Stimulated activated CD4-positive, alpha-beta T cell treated with anti-CD3 and anti-CD28 coated beads, Interleukin-1b, Interleukin-23, amount 100 ng/mL, for 48 hours (primary cell): Measurements from ENCODE around the gene MRPS34.

ENCODE experiments used
- DNase-seq: peaks from one replicate; pipeline ENCODE4 v3.0.0-alpha.2; 2020

Gene MRPS34

DNA sequence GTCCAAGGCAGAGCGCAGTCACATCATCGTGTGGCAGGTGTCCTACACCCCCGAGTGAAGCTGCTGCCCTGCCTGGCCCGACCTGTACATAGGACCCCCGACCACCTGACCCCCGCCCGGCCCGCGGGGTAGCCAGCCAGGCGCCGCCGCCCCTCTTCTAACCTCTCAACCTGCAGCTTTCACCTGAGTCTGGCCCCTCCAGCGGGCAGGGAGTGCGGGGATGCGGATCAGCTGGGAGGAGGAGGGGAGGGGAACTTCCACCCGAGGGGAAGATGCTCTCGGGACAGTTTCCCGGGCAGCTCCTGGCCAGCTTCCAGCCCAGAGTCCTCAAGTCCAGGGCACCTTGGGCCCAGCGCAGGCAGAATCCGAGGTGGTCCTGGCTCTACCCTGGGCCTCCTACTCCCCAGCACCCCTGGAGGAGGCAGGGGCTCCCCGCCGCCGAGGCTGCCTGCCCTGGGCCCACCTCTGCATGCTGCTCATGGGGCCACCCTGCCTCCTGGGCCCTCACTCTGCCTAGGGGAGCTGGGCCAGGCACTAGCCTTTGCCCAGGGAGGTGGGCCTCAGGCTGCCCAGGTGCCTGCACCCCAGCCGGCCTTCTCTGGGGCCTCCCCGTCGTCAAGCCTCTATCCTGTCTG, 4.0 kb downstream of the MRPS34 start:
- no peak for DNase-seq

DNA sequence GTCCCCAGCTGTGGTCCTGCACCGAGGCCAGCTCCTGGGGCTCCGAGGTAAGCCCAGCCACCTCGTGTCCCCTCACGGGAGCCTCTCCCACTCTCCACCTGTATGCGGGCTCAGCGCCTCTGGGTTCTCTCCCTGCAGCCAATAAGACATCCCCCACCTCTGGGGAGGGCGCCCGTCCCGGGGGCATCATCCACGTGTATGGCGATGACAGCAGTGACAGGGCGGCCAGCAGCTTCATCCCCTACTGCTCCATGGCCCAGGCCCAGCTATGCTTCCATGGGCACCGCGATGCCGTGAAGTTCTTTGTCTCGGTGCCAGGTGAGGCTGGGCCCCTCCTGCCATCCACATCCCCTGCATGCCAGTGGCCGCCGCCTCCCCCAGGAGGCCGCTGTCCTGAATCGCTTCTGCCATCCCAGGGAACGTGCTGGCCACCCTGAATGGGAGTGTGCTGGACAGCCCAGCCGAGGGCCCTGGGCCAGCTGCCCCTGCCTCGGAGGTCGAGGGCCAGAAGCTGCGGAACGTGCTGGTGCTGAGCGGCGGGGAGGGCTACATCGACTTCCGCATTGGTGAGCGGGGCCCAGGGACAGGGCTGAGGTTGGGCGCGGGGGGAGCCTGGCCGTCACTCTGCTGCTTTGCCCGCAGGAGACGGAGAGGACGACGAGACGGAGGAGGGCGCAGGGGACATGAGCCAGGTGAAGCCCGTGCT, 4.7 kb downstream of the MRPS34 start:
- no peak for DNase-seq

DNA sequence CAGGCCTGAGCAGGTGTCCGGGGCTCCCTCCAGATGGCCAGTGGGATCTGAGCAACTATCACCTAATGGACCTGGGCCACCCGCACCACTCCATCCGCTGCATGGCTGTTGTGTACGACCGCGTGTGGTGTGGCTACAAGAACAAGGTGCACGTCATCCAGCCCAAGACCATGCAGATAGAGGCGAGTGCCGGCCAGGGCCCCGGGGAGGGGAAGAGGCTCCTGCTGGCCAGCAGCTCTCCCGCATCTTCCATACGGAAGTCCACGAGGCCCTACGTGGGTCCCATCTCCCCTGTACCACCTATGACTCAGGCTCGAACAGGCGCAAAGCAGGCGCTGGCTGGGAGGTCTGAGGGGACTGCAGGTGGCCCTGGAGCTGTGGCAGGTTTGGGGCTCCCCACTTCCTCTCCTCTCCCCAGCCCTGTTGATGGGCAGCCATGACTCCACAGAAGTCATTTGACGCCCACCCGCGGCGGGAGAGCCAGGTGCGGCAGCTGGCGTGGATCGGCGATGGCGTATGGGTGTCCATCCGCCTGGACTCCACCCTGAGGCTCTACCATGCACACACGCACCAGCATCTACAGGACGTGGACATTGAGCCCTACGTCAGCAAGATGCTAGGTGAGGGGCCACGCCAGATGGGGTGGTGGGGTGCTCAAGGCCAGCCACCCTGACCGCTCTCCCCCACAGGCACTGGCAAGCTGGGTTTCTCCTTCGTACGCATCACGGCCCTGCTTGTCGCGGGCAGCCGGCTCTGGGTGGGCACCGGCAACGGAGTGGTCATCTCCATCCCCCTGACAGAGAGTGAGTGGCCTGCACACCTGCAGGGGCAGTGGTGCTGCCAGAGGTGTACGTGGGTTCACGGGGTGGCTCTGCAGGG, 5.6 kb downstream of the MRPS34 start:
- no peak for DNase-seq

DNA sequence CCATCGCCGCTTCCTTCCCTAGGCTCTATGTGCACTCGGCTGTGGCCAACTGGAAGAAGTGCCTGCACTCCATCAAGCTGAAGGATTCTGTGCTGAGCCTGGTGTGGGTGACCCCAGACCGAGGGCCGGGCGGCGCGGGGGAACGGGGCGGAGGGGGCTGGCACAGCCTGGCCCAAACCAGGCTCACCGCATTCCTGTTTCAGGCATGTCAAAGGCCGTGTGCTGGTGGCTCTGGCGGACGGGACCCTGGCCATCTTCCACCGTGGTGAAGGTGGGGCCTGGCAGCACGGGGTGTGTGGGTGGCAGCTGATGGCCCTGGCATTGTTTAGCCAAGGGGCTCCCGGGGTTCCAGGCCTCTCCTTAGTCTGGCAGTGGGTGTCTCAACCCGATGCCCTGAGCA, 6.2 kb downstream of the MRPS34 start:
- no peak for DNase-seq

DNA sequence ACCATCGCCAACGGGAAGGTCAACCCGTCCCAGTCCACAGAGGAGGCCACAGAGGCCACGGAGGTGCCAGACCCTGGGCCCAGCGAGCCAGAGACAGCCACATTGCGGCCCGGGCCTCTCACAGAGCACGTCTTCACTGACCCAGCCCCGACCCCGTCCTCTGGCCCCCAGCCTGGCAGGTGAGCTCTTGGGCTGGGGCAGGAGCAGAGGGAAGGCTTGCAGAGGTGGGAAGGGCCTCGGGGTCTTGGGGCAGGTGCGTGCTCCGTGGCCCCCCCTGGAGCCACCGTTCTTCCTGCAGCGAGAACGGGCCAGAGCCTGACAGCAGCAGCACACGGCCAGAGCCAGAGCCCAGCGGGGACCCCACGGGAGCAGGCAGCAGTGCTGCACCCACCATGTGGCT, 6.7 kb downstream of the MRPS34 start:
- no peak for DNase-seq

DNA sequence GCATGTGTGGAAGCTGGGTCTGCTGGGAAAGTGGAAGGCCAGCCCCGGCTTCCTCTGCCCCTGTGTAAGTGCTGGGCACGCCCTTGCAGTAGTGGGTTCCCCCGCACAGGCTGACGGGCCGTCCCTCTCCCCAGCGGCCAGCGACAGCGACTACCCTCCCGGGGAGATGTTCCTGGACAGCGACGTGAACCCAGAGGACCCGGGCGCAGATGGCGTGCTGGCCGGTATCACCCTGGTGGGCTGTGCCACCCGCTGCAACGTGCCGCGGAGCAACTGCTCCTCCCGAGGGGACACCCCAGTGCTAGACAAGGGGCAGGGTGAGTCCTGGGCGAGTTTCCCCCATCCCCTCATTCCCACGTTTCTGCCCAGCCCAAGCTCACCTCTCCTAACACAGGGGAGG, 7.1 kb downstream of the MRPS34 start:
- no peak for DNase-seq

DNA sequence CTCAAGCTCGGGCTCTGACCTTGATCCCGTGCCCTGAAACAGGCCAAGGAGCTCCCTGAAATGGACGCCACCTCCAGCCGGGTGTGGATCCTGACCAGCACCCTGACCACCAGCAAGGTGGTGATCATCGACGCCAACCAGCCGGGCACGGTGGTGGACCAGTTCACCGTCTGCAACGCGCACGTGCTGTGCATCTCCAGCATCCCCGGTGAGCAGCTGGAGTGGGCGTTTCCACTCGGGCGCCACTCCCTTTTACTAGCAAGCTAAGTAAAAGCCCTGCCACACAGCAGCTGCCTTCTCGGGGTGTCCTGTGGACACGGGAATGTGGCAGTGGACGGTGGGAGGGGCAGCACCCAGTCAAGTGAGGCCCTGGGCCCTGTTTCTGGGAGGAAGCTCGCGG, 8.0 kb downstream of the MRPS34 start:
- no peak for DNase-seq

DNA sequence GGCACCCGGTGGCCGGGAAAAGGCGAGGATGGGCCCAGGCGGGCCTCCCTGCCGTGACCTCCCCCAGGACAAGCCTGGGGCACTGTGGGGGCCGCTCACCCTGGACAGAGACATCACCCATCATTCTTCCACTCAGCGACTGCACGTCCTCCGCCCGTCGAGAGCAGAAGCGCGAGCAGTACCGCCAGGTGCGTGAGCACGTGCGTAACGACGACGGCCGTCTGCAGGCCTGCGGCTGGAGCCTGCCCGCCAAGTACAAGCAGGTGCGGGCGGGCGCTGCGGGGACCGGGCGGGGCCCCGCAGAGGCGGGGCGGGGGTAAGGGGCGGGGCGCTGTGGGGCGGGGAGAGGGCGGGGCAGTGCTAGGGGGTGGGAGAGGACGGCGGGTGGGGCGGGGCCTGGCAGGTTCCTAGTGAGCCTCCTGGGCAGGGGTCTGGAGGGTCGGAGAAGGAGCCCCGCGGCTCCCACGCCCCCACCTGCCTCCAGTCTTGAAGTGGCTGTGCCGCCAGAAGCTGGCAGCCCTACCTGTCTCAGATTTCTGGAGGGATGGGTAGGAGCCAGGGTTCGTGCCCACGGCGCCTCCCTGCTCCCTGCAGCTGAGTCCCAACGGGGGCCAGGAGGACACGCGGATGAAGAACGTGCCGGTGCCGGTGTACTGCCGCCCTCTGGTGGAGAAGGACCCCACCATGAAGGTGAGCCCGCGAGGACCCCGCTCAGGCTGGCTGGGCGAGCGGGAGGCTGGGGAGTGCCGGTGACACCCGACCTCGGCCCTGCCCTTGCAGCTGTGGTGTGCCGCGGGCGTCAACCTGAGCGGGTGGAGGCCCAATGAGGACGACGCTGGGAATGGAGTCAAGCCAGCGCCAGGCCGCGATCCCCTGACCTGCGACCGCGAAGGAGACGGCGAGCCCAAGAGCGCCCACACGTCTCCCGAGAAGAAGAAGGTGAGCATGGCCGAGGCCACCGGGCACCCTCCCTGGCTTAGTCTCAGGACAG, 9.1 kb downstream of the MRPS34 start:
- DNase-seq = no peak

DNA sequence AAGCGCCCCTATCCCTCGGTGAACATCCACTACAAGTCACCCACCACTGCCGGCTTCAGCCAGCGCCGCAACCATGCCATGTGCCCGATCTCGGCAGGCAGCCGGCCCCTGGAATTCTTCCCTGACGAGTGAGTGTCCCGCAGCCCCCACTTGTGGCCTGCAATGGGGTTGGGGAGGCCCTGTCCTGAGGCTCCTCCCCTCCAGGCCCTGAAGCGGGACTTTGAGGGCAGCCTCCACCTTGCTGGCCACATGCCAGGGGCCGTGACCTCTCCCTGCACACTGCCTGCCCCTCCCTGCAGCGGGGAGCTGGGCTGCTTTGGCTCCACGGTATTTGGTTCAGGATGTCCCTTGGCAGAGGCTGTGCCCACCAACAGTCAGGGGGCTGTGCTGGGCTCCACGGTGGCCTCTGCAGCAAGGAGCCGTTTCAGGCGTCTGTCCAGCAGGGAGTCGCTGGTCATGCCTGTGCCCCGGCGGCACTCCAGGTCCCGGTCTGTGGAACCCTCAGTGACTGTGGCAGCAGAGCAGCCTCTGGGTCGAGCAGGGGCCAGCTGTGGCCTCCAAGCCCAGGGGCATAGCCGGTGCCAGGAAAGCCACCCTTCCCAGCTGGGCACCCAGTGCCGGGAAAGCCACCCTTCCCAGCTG, 9.9 kb downstream of the MRPS34 start:
- no peak for DNase-seq

DNA sequence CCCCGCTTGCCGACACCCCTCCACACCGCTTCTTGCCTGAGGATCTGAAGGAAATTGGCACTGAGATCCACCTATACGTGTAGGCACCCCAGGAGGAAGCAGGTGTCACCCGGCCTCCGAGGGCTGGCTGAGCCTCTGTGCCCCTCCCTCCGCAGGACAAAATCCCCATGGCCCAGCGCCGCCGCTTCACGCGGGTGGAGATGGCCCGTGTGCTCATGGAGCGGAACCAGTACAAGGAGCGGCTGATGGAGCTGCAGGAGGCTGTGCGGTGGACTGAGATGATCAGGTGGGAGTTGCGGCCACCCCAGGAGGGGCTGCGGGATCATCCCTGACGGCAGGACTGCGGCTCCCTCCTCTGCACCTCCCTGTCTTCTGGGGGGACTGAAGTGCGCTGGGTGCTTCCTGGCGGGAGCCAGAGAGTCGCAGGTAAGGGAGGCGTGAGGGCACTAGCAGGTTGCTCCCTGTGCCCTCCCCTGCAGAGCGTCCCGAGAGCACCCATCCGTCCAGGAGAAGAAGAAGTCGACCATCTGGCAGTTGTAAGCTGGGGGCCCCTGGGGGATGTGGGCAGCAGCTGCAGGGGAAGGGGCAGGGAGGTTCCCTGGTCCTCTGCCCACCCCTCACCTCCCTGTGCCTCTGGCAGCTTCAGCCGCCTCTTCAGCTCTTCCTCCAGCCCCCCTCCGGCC, 10.6 kb downstream of the MRPS34 start:
- no peak for DNase-seq

DNA sequence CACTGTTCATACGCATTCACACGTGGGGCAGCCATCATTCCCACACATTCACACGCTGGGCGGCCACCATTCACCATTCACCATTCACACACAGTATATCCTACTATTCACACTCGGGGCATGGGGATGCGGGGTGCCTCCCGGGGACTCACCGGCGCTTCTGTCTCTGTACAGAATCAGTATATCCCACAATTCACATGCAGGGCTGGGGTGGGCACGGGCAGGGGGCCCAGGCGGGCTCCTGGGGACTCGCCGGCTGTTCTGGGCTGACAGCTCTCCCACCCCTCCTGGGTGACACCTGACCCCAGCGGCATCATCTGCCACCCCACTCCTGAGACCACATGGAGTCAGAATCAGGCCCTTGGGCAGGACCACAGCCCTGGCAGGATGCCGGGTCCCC, 11.2 kb downstream of the MRPS34 start:
- no peak for DNase-seq

DNA sequence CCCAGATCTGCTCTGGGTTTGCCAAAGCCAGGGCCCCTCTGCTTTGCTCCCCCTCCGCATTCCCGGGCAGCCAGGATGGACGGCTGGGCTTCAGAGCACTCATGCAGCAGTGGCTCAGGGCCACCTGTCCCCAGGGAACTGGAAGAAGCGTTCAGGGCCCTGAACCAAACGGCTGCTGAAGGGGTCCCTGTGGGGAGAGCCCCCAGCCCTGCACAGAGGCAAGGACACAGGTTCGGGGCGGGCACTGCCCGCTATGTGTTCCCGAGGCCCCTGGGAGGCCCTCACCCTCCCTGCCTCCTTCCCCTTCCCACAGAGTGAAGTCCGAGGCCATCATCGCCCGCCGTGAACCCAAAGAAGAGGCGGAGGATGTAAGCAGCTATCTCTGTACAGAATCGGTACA, 12.0 kb downstream of the MRPS34 start:
- no peak for DNase-seq

DNA sequence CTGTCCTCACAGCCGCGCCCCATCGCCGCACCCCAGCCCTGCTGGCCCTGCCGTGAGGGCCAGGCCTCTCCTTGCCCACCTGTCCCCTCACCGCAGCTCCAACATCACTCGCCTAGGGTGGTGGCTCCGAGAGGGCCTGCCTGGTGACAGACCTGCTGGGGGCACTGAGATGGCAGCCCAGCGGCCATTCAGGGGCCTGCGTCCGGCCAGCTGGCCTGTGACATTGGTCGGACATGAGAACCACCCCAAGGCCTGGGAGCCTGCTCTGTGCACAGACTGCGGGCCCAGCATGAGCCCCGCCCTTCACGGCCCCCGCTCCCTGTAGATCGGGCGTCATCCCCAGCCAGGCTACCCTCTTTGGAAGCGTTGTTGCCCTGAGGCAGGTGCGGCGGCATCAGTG, 13.4 kb downstream of the MRPS34 start:
- no peak for DNase-seq

DNA sequence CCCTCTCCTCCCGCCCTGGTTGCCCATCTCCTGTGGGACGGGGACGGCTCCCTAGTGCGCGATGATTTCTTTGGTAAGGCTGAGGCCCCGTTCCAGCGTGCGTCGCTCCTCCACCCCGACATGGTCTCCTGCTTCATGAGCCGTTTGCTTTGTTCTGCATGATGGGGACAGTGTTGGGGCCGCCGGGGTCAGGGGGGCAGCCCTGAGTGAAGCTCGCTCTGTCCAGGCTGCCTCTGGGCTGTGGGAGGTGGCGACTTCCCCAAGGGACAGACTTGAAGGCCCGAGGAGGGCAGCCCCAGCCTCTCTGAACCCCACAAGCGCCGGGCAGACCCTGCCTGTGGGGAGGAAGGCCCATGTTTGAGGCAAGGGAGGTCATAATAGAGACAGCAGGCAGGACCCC, 14.0 kb downstream of the MRPS34 start:
- no peak for DNase-seq

DNA sequence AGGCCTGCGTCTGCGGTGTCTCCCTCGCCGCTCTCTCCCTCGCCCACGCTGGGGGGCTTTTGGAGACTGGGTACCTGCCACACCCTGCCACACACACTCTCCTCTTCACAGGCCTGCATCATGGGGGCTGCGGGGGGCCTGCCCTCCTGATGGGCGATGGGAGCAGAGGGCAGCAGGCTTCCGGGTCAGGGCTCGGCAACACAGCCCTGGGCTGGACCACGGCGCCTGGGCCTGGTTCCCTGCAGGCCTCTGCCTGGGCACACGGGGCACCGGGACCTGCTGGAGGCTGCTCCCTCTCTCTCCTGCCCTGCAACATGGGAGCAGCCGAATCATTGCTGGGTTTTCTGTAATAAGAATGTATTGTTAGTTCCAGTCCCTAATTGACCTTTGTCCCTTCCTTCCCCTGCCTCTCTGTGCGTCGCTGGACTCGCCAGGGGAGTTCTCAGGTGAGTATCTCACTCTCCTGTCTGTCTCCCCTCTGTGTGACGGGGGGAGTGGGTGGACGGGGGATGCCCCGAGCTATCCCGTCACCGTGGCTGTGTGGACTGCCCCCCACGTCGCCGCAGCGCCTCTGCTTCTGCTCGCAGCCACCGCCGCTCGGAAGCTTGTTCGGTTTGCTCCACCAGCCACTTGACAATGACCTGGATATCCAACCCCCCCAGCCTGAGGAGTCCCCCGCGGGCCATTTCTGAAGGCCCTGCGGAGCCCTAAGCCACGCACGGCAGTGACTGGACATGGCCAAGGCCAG, 15.0 kb downstream of the MRPS34 start:
- no peak for DNase-seq

DNA sequence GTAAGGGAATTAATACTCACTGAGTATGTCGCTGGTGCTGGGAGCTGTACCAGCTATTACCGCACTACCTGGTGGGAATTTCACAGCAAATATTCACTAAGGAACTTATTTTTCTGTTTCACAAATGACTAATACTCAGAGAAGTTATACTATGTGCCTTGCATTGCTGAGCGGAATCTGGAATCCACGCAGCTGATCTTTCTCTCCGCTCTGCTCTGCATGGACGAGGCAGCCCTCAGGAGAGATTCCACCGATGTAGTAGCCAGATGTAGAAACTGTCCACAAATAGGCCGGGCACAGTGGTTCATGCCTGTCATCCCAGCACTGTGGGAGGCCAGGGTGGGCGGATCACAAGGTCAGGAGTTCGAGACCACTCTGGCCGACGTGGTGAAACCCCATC, 18.7 kb downstream of the MRPS34 start:
- DNase-seq = no peak

DNA sequence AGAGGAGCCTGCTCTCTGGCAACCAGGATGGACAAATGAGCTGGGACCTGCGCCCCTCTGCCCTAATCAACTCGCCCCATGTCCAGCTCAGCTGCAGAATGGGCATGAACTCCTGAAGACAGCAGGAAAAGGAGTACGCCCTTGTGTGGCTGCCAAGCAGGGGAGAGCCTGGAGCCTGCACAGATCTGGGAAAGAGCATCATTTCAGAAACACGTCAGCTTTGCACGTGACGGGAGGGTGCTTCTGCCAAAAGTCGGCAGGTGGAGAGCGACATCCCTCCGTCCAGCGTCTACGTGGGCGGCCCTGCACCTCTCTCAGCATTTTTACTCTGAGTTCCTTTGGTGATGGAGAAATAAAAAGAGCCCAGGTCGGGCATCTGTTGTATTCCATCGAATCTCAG, 20.1 kb downstream of the MRPS34 start:
- no peak for DNase-seq

DNA sequence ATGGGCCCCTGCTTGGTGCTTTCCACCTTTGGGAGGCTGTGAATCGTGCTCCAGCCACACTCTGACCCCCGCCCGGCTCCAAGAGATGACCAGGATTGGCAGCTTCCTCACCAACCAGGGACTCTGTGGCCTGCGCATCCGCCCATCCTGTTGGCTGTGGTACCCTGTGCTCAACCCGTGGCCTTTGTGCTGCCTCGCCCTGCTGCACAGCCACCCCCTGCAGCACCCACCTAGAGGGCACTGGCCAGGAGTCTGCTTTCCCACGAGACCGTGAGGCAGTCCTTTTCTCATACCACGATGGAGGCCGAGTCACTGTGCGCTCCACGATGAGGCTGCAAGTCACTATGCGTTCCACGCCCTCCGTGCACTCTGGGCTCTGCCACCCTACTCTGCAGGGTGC, 21.0 kb downstream of the MRPS34 start:
- DNase-seq = no peak

DNA sequence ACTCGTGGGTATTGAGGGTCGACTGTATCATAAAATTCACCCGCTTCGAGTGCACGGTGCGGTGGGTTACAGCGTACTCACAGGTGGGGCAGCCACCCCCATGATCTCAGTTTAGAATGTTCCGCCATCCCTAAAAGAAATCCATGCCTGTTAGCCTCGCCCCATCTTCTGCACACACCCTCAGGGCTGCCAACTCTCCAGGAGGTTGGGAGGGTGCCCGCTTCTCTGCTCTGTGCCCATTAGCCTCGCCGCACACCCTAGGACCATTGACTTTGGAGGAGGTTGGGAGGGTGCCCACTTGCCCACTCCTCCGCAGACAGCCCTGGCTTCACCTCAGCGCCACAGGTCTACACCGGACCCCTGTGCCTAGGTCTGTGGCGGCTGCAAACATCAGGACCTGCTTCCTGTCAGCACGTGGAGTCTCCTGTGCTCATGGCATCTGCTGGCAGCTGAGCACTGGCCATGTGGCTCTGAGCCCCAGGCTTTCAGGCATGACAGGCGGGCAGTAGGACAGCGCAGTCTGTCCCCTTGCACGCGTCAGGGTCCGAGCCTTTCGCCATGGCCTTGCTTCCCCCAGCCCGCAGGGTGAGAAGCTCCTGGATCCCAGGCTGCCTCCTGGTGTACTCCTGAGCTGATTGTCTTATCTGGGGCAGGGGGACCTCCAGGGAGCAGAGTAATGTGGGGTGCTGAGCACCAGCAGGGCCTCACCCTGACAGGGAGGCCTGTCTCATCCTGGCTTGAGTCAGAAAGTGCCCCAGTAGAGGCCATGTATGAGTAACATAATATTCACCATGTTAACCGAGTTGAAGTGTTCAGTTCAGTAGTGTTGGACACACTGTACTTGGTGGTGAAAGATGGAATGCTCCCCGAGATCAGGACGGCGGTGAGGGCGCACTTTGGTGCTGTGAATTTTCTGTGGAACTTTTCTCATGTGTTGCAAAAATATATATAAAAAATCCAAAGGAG, 23.5 kb downstream of the MRPS34 start:
- DNase-seq = no peak

DNA sequence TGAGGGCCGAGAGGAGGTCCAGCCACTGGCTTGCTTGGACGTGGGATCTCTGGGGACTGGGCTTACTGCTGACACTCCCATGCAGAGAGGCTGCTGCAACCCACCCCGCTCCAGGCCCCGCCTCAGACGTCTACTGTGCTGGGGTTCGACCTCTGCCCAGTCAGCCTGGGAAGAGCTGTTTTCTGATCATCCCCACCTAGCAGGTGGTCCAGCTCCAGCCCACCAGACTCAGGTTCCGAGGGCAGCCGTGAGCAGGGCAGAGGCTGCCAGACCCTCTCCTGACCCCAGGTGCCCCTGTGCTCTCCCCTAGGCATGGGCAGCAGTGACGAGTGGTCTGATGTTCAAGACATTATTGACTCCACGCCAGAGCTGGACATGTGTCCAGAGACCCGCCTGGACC, 25.0 kb downstream of the MRPS34 start:
- no peak for DNase-seq
